Measurements from ENCODE around the gene SLC25A21.

DNA sequence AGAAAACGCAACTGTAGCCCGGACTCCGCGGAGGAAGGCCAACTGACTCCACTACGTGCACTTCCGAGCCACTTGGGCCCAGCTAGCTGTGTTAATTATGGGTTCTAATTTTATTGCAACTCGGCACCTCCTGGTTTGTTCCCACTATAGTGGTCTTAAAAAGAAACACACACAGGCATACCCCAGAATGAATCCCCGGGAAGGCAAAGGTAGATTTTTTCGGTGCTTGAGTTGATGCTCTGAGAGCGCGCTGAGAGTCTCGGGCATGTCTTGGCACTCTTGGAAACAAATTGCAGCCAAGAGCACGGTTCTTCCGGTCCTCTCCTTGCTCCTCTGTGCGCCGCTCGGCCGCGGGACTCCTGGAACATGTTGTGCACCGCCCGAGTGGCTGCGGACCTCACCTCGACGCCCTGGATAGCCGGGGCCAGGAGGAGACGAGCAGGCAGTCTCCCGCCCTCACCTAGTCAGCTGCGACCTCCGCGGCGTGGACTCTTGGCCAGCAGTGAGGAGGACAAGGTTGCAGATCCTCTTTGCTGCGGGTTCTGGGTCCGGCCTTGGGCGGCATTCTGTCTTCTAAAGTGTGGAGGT lies 517.5 kb downstream of the SLC25A21 start:
- TF ChIP-seq POLR2AphosphoS5 (IDR thresholded peaks at IDR 0.05), result no peak
- TF ChIP-seq CTCF (IDR thresholded peaks at IDR 0.05), result no peak
